Medulla oblongata (tissue), 1 donor: ENCODE results near the gene TPSD1.
"Not testable (repeated sequence)": the region's sequence is repeated elsewhere in the genome, so short reads cannot be mapped to it uniquely, and the experiment has no call there.

Experiments
- DNase-seq: peaks from one replicate; pipeline ENCODE4 v3.0.0-alpha.2; 2015; ENCODE audit errors: extremely low spot score

The TPSD1 gene

GRCh38 chr16:1220841-1221627 lies 34.8 kb upstream of the TPSD1 start:
- DNase-seq = no peak

GRCh38 chr16:1221628-1222552 lies 34.0 kb upstream of the TPSD1 start:
- DNase-seq = no peak

- DNase-seq = no peak
These were observed 33.1 kb upstream of the TPSD1 start for GRCh38 chr16:1222553-1223354.

GRCh38 chr16:1223355-1224214 lies 32.3 kb upstream of the TPSD1 start:
- DNase-seq = no peak

GRCh38 chr16:1224558-1224957 lies 31.3 kb upstream of the TPSD1 start:
- no peak for DNase-seq

- no peak for DNase-seq
These were observed 30.8 kb upstream of the TPSD1 start, which contains the start of gene TPSG1 for GRCh38 chr16:1225051-1225451. Gene TPSG1, minus strand, starts transcription at chr16:1225268. Its CDS starts 16 bp downstream, at chr16:1225252.

- DNase-seq = not testable (repeated sequence)
These were observed 30.0 kb upstream of the TPSD1 start for GRCh38 chr16:1225728-1226311.

- DNase-seq = not testable (repeated sequence)
These were observed 29.2 kb upstream of the TPSD1 start for GRCh38 chr16:1226692-1227091.

GRCh38 chr16:1228227-1228626 lies 27.6 kb upstream of the TPSD1 start:
- not testable (repeated sequence) for DNase-seq

GRCh38 chr16:1229476-1229875 lies 26.4 kb upstream of the TPSD1 start:
- not testable (repeated sequence) for DNase-seq

- not testable (repeated sequence) for DNase-seq
These were observed 25.8 kb upstream of the TPSD1 start, which contains the start of gene TPSB2 for GRCh38 chr16:1230084-1230470. Gene TPSB2, minus strand, starts transcription at chr16:1230184. Its CDS starts 233 bp downstream, at chr16:1229951.

GRCh38 chr16:1230471-1231212 lies 25.2 kb upstream of the TPSD1 start:
- DNase-seq = not testable (repeated sequence)

- DNase-seq = not testable (repeated sequence)
These were observed 24.6 kb upstream of the TPSD1 start for GRCh38 chr16:1231301-1231700.

- DNase-seq = not testable (repeated sequence)
These were observed 23.7 kb upstream of the TPSD1 start for GRCh38 chr16:1232049-1232748.

- DNase-seq = not testable (repeated sequence)
These were observed 19.2 kb upstream of the TPSD1 start for GRCh38 chr16:1236659-1237058.

- DNase-seq = no peak
These were observed 17.9 kb upstream of the TPSD1 start for GRCh38 chr16:1237990-1238389.

- DNase-seq = not testable (repeated sequence)
These were observed 17.0 kb upstream of the TPSD1 start for GRCh38 chr16:1238909-1239308.

GRCh38 chr16:1239575-1239974 lies 16.3 kb upstream of the TPSD1 start:
- DNase-seq = not testable (repeated sequence)

- not testable (repeated sequence) for DNase-seq
These were observed 15.4 kb upstream of the TPSD1 start, which contains the start of gene TPSAB1 for GRCh38 chr16:1240436-1240835. Gene TPSAB1, plus strand, starts transcription at chr16:1240705. Its CDS starts 234 bp downstream, at chr16:1240939.
